Erythroblast (primary cell): ENCODE measurements around the gene AMPD1.

Experiments used
- GATA1 ChIP-seq: IDR thresholded peaks from 2 replicates; pipeline ENCODE4 v1.6.1; 2011; ENCODE audit warnings: low read depth, mild to moderate bottlenecking, control low read depth, low read length, moderate library complexity
- POLR2A ChIP-seq: IDR thresholded peaks from 2 replicates; pipeline ENCODE4 v1.6.1; 2011; ENCODE audit warnings: mild to moderate bottlenecking, low read length

- no peak for TF ChIP-seq POLR2A
- TF ChIP-seq GATA1, result no peak
Measured at GRCh38 chr1:114741963-114742746, 46.8 kb upstream of the AMPD1 start.
